Suppressor macrophage treated with lipopolysaccharide for 1 hour (primary cell): ENCODE results near the gene GORASP1.

Experiments used
- DNase-seq, 3 donors: peaks; one replicate each; pipeline ENCODE4 v3.0.0-alpha.2; 2020 to 2022

The GORASP1 gene

DNA sequence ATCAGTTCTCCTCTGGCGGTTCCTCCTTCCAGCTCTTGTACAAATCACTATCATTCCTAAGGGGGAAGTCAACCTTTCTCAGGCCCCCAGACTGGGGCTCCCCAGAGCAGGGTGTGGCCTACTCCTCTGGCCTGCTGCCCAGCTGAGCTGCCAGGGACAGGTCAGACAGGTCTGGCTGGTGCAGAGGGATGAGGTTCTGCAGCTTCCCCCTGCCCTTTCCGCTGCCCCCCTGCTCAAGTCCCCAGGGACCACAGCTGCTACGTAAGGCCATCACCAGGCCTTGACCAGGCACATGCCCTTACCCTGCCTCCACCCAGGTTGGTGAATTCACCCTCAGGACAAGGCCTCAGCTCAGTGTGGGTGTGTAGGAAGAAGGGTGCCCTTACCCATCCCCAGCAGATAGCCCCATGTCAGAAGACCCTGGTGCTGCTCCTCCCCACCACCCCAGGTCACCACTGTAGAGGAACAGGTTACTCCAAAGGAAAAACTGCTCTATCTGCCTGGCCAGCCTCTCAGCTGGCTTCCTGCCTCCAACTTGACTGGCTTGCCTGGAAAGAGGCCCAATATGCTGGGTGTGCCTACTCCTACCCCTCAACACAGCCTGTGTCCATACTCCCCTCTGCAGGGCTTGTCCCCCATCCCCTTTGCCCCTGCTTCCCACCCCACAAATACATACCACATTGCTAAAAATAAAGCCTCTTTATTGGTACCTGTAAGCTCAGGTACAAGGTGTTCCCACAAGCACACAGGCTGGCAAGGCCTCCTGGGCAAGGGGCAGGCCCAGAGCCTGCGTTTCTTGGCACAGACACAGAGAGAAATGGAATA, 34.0 kb upstream of the GORASP1 start:
- peak; percentile 61 to 67 (median 67) for DNase-seq

DNA sequence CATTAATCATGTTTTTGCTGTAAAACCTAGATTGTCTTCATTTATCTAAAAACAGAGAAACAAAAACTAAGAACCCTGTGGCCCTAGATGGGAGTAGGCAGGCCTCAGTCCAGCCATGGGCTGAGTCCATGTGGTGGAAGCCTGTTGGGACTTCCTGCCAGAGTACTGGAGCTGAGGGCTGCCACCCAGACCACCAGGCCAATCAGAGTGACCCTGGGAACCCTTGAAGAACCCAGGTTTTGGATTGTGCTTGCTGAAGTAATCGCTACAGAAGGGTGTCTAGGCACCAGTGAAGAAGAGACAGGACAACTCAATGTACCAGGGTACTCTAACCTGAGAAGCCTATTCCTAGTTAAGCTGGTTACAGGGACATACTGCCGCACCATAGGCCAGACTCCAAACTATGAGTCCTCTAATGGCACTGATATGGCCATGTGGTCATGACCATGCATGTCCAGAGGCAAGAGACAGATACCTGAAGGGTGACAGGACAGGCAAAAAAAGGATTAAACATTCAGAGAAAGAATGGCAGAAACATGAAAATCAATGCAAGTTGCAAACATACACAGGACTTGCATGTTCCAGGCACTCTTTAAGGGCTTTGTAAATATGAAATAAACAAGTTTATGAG, 33.0 kb upstream of the GORASP1 start:
- peak in 1 of 3 donors; percentile 14 for DNase-seq

DNA sequence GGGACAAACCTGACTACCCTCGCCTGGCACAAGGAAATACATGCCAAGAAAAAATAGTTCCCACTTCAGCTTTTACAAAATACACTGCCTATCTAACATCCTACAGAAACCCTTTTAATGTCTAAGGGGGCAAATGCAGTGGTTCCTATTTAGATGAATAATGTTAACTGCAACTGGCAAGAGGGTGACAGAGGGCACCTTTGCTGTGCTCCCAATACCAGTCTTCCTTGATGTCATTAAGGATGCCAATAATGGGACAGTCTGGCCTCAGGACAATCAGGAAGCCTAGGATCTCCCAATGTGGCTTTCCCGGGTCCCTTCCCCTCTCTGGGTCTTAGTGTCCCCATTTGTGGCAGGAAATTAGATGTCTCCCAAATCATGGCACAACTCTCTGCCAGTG, 32.0 kb upstream of the GORASP1 start:
- peak in 1 of 3 donors; percentile 14 for DNase-seq

DNA sequence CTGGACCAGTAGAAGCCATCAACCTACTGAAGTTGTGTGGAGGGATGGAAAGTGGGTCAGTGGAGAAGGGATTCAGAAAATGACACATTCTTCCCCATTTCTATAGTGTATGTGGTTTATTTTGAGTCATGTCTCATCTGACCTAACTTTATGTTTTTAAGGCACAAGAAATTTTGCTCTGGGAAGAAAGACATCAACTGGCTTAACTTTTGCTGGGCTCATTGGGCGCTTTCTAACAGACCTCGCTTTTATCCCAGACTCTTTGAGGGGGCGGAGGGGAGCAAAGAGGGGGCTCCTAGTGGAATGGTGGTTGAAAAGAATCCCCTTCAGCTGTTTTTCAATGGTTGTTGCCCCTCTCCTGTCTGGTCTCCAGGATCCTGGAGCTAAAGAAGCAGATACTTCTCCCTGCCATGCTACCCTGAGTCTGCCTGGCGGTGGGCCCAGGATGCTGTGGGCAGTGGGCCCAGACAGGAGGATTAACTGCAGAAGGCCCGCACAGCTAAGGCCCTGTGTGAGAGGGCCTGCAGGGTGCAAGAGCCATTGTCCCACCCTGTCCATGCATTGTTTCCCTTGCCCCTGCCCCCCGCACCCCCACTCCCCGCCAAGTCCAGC, 31.5 kb upstream of the GORASP1 start:
- peak; percentile 47 to 80 (median 80) for DNase-seq

DNA sequence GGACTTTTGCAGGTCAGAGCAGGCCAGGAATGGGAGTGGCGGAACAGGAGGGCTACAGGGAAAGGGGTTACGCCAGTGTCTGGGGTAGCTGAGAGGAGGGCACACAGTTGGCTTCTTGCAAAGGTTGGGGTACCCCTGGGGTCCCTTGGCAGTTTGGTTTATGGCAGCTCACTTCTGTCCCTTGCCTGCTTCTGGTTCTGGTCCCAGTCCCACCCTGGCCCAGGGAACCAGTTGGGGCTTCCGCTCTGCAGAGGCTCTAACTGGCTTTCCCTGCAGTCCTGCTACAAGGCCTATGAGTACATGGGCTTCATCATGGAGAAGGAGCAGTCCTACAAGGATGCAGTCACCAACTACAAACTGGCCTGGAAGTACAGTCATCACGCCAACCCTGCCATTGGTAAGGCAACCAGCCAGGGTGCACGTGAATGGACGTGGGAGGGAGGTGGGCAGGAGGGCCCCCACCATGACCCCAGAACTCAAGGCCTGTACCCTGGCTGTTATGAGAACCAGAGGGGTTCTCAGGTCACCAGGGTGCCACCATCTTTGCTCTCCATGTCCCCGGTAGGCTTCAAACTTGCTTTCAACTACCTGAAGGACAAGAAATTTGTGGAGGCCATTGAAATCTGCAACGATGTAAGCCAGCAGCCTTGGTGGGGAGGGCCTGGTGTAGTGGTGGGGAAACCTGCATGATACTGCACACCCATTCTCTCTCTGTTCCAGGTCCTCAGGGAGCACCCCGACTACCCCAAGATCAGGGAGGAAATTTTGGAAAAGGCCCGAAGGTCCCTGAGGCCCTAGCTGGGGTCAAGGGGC, 30.8 kb upstream of the GORASP1 start:
- DNase-seq: peak in 2 of 3 donors; percentile 42 to 50

DNA sequence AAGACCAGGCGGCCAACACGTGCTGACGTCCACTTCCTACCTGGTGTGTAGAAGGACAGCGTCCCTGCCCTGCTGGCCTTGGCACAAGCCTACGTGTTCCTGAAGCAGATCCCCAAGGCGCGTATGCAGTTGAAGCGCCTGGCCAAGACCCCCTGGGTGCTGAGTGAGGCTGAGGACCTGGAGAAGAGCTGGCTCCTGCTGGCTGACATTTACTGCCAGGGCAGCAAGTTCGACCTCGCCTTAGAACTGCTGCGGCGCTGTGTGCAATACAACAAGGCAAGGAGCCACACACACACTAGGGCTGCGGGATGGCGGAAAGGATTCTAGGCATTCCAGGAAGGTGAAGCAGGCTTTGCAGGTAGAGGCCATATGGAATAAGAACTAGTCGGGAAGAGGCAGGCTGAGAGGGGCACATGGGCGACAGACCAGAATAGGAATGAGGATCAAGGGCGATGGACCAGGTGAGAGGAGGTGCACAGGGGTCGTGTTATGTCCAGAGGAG, 30.1 kb upstream of the GORASP1 start:
- DNase-seq: peak in 2 of 3 donors; percentile 18 to 26

DNA sequence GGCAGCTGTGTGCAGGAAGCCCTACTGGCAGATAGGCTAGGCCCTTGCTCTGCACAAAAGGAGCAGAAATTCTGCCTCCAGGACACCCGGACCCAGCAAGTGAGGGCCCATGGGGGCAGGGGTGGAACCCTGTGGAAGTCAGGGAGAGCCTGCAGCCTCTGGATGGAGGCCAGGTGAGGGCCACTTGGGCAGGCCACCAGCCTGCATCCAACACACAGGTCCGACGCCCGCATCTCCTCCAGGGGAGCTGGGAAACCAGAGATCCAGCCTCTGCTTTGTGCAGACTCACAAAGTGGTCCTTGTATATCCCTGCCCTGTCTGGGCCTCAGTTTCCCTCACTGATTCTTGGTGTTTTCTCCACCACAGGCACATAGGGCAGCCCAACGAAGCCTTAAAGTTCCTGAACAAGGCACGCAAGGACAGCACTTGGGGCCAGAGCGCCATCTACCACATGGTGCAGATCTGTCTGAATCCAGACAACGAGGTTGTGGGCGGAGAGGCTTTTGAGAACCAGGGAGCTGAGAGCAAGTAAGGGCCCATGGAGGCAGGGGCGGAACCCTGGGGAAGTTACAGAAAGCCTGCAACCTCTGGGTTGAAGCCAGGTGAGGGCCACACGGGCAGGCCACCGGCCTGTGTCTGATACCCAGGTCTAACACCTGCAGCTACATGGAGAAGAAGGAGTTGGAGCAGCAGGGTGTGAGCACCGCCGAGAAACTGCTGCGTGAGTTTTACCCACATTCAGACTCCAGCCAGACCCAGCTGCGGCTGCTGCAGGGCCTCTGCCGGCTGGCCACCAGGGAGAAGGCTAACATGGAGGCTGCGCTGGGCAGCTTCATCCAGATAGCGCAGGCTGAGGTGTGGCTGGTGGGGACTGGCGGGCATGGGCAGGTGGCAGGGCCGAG, 29.4 kb upstream of the GORASP1 start:
- peak; percentile 24 to 44 (median 40) for DNase-seq

DNA sequence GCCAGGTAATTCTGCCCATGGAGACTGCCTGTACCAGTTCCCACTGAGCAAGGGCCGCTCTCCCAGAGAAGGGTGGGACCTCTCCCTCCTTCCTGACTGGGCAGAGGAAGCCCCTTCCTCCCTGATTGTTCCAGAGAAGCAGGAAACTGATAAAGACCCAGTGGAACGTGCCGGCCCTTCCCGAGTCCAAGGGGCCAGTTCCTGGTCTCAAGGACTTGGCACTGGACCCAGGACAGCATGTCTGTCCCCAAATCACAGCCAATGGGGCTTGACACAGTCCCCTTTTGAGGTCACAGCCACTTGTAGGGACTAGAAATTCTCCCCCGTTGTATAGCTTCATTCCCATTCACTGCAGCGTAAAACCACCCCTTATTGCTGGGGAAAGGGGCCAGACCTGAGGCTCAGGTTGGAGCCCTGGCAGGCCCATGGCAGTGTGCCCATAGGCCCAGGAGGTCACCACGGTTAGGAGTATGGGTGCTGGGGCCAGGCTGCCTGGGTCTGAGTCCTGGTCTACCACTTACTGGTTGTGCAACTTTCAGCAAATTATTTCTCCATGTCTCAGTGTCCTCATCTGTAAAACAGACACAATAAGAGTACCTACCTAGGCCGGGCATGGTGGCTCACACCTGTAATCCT, 27.9 kb upstream of the GORASP1 start:
- peak in 1 of 3 donors; percentile 19 for DNase-seq

DNA sequence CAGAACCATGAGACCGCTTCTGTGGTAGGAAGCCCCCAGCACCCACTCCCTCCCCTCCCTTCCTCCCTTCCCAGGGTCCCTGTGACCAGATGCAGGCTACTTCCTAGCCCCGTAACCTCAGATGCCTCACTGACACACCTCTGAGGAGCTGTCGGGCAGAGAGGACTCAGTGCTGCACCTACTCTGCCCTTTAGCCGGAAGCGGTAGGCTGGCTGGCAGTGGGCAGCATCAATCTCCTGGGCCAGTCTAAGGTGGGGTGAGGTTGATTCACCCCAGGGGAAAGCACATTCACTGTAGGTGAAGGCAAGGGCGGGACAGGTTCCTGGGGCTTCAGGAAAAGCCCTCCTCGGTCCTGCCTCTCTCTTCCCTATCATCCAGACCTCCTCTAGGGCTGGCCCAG, 26.9 kb upstream of the GORASP1 start:
- DNase-seq: no peak

DNA sequence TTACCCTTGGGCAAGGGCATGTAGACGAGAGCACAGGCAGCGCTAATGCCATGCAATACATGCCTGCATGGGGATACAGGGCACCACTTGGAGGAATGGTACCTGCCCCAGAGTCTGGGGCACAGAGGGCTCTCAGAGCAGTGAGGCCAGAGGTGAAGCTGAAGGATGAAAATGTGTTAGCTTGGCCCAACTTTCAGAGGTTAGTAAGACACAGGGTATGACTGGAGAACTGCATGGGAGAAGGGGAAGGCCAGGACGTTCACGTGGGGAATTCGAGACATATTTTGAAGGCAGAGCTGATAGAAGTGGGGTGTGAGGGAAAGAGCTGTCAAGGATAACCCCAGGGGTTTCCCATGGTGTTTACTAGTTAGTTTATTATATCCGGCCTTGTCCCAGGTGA, 26.4 kb upstream of the GORASP1 start:
- DNase-seq: peak; percentile 71 to 80 (median 71)

DNA sequence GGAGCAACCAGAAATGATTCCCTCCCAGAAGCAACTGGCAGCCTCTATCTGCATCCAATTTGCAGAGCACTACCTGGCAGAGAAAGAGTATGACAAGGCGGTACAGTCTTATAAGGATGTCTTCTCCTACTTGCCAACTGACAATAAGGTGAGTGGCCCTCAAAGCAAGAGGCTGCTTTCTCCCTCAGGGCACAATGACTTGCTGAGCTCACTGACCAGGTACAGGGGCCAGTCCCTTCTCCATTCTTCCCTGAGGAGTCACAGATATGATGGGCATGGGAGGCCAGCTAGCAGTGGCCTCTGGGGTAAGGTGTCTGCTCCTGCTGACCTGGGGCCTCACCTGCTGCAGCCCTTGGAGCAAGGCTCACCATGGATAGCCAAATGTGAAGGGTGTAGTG, 25.7 kb upstream of the GORASP1 start:
- no peak for DNase-seq

DNA sequence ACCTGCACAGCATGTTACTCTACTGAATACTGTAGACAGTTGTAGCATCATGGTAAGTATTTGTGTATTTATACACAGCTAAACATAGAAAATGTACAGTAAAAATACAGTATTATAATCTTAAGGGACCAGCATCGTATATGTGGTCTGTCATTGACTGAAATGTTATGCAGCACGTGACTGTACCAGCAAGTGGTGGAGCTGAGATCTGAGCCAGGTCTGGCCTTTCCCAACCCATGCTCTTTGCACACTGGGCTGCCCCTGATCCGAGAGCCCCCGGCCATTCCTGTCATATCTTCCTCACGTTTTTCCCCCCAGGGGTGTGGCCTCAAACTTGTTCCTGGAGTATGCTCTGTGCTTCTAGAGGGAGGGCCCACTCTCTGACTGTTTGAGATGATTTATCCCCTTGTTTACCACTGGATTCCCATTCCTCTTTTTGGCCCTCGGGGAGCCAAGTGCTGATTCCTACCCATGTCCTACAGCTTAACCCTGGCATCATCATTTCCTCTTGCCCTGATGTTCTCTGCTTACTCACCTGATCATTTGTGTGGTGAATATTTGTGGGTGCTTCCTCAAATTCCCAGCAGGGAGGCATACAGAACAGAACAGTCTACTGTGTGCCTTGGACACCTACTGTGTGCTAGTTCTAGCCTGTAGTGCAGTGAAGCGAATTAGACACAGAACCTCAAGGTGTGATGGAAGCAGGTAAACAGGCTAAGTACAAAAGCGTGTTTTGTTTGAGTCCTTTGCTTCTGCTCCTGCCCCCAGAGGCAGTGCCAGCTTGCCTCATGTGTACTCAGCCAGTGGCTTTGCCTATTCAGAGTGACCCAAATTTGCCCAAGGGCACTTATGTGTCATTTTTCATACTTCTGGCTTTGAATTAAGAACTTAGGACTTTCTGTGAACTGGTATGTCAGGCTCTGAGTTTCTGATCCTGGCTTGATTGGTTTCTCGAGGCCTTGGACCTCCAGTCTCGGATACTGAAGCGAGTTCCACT, 25.0 kb upstream of the GORASP1 start:
- DNase-seq: peak in 2 of 3 donors; percentile 30 to 50

DNA sequence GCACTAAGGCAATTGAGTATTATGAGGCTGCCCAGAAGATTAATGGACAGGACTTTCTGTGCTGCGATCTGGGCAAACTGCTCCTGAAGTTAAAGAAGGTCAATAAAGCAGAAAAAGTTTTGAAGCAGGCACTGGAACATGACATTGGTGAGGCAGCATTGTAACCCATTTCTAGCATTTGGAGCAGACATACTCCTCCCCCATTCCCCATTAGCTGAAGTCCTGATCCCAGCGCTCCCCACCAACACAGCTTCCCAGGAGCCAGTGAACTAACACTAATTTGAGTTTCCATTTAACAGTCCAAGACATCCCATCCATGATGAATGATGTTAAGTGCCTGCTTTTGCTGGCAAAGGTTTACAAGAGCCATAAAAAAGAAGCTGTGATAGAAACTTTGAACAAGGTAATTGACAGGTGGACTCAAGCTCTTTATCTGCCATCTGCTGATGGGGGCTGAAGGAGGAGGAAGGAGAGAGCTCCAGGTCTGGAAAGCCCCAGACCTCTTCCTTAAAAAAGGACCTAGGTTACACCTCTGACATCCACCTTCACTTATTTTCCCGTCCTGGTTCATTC, 23.4 kb upstream of the GORASP1 start:
- DNase-seq: peak in 1 of 3 donors; percentile 16

DNA sequence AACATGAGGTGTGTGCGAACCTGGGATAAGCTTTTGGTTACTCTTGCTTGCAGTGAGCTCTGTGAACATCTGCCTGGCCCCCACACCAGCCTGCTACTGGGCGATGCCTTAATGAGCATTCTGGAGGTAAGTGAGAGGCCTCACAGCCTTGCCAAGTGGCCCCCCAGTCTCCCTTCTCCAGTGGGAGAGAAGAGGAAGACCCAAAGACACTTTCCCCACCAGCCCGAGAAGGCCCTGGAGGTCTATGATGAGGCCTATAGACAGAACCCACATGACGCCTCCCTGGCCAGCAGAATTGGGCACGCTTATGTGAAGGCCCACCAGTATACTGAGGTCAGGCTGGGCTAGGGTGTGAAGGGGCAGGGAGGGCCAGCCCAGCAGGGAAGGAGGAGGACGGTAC, 22.6 kb upstream of the GORASP1 start:
- DNase-seq: no peak

DNA sequence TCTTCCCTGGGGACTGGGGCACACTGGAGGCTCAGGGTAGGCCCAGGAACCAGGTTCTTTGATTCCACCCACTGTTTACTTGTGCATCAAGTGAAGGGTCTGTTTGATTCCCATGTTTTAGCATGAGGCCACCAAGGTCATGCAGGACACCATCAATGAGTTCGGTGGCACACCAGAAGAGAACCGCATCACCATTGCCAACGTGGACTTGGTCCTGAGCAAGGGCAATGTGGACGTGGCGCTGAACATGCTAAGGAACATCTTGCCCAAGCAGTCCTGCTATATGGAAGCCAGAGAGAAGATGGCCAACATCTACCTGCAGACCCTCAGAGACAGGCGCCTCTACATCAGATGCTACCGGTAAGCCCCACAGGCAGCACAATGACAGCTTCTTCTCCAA, 21.5 kb upstream of the GORASP1 start:
- no peak for DNase-seq

DNA sequence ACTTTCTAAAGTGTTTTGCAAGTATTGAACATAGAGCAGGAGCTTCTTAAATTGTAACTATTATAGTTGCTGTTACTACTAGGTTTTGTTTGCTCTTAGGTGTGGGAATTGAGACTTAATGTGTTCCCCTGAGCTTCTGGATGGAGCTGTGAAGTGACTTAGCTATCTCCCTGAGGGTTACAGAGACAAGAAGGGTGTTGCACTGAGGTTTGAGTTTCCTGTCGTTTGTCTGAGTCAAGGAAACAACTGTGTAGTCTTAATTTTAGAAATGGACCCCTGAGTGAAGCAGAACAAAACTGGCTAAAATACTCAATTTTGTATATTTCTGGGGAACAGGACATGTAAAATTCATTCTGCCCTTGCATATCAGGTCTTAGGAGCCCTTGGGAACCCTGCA, 20.5 kb upstream of the GORASP1 start:
- DNase-seq: no peak

DNA sequence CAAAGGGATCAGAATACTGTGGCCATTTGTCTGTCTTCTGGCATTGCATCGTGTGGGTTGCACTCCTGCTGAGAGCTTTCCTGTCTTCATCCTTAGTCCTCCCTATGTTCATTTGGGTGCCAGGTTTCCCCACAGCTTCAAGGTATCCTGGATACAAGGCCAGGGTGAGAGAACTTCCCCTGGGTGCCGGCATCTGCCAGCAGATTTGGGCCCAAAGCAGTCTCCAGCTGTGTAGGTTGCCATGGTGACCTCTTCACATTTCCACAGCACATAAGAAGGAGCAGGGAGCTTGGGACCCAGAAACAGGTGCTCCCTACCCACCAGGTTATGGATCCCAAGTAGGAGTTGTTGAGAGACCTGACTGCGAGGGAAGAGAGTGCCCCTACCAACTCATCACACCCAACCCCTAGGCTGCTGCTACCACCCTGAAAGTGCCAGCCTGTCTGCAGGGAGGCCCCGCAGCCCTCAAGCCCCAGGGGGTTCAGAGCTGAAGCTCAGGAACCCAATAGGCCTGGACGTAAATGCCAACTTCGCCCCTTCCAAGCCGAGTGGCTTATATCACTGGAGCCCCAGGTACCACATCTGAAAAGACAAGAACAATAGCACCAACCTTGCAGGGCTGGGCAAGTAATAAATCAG, 20.0 kb upstream of the GORASP1 start:
- DNase-seq: no peak

DNA sequence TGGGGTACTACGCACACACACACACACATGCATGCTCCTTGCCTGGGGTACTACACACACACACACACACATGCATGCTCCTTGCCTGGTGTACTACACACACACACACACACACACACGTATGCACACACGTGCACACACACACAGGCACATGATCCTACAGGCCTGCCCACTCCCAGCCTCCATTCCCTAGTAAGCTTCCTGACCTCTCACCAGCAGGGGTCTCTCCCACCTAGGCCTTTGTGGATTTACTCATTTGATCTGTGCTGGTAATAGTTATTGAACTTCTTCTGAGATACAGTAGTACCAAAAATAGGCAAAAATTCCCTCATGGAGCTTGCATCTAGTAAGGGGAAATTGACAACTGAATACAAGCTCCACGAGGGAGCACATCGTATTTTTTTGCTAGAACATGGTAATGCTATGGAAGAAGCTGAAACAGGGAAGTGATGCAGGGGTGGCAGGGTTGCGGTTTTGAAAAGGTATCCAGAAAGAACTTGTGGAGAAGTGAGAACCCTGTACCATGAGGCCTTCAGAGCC, 19.2 kb upstream of the GORASP1 start:
- peak; percentile 58 to 66 (median 60) for DNase-seq
